ENCODE results near the gene HSD17B3. TPM values are rescaled to one million over a fixed set of nuclear protein-coding genes. Genes with fewer than 3 reads are reported as not detected.
"Not testable (repeated sequence)": the region's sequence is repeated elsewhere in the genome, so short reads cannot be mapped to it uniquely, and the experiment has no call there.

HSD17B3 gene
- total RNA-seq, 4 donors from 2014 or later, result 1.6 to 14.5 (median 2.0) TPM; not detected in 1

DNA sequence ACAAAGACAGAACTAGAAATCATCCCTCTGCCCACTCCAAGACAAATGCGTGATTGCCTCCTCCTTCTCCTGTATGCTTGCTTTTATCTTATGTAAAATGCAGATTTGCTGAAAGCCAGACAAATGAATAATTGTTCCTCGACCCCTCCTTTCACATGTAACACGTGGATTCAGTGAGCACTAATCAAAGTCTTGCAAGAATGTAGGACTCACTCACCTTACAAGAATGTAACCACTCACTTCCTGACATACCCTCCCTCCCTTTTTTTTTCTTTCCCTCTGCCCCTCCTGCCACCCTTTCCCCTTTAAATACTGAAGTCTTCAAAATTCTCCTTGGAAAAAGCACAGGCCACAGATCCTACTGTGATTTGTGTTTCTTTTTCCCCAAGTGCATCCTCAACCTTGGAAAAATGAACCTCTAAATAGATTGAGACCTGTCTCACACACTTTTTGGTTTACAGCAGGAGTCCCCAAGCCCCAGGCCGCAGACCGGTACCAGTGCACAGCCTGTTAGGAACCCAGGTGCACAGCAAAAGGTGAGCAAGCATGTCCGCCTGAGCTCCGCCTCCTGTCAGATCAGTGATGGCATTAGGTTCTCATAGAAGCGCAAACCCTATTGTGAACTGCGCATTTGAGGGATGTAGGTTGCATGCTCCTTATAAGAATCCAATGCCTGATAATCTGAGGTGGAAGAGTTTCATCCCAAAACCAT, 29.4 kb upstream of the HSD17B3 start:
- no peaks in the 10 kb centered on the region for H3K27me3 ChIP-seq
- no peak for DNase-seq
- no peaks in the 10 kb centered on the region for H3K9me3 ChIP-seq
- peaks cover 0 to 23% (median 0%) of the 10 kb centered on the region in 3 donors for H3K36me3 ChIP-seq
- no peak for TF ChIP-seq POLR2A (IDR thresholded peaks at IDR 0.05)
- no peak for TF ChIP-seq CTCF (IDR thresholded peaks at IDR 0.05)
- H3K4me3 ChIP-seq, result no peak overlapping the region
- no peaks in the 10 kb centered on the region for H3K4me1 ChIP-seq
- no peak overlapping the region for H3K27ac ChIP-seq

GRCh38 chr9:96327694-96328352, 25.8 kb upstream of the HSD17B3 start:
- TF ChIP-seq CTCF (IDR thresholded peaks at IDR 0.05), result peak; percentile 76 to 94 (median 89)
- TF ChIP-seq POLR2A (IDR thresholded peaks at IDR 0.05), result no peak
- no peaks in the 10 kb centered on the region for H3K4me1 ChIP-seq
- no peaks in the 10 kb centered on the region for H3K27me3 ChIP-seq
- no peak overlapping the region for H3K27ac ChIP-seq
- H3K9me3 ChIP-seq, result no peaks in the 10 kb centered on the region
- H3K36me3 ChIP-seq, result peaks cover 0 to 37% (median 0%) of the 10 kb centered on the region in 3 donors
- H3K4me3 ChIP-seq, result no peak overlapping the region
- peak in 2 of 3 donors; percentile 58 to 73 for DNase-seq

- Histone ChIP-seq H3K27ac (no peak overlapping the region), H3K27me3 (no peaks in the 10 kb centered on the region), H3K9me3 (no peaks in the 10 kb centered on the region), H3K36me3 (peaks cover 0 to 48% (median 0%) of the 10 kb centered on the region in 3 donors), H3K4me1 (no peaks in the 10 kb centered on the region), H3K4me3 (no peak overlapping the region)
- TF ChIP-seq CTCF (IDR thresholded peaks at IDR 0.05) (no peak), POLR2A (IDR thresholded peaks at IDR 0.05) (no peak)
- no peak for DNase-seq
Measured at GRCh38 chr9:96323169-96323568, 21.2 kb upstream of the HSD17B3 start.

DNA sequence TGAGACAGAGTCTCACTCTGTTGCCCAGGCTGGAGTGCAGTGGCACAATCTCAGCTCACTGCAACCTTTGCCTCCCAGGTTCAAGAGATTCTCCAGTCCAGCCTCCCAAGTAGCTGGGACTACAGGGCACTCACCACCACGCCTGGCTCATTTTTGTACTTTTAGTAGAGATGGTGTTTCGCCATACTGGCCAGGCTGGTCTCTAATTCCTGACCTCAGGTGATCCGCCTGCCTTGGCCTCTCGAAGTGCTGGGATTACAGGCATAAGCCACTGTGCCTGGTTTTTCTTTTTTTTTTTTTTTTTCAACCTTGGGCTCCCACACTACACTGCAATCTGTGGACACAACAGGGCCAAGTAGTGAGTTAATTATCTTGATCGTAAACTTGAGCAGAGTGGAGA, 20.8 kb upstream of the HSD17B3 start:
- H3K27ac ChIP-seq, H3K4me1 ChIP-seq, H3K4me3 ChIP-seq, H3K27me3 ChIP-seq, H3K9me3 ChIP-seq, DNase-seq: not testable (repeated sequence)
- peaks cover 0 to 48% (median 0%) of the 10 kb centered on the region in 3 donors for H3K36me3 ChIP-seq

DNA sequence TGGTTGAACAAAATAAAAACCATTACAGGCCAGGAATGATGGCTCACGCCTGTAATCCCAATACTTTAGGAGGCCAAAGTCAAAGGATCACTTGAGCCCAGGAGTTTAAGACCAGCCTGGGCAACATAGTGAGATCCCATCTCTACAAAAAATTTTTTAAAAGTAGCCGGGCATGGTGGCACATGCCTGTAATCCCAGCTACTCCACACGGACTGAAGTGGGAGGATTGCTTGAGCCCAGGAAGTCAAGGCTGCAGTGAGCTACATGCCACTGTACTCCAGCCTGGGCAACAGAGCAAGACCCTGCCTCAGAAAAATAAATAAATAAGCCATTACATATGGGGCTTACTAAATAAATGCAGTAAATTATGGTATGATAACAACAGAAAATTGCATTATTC, 20.2 kb upstream of the HSD17B3 start:
- not testable (repeated sequence) for H3K4me3 ChIP-seq, DNase-seq

DNA sequence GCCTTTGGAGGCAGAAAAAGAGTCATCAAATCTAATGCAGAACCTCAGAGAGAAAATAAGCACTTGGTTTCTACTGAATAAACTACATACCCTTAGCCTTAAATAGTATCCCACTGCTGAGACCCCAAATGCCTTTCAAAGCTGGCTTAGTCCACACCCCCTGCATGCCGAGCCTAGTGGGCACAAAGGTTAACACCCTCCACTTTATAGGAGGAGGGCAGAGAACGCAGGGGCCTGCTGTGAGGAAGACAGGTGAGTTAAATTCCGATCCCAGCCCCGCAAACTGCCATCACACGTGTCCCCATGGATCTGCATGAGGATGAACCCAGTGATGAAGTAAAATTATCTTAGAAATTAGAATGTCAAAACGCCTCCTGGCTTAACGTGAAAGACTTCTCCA, 19.5 kb upstream of the HSD17B3 start:
- Histone ChIP-seq H3K36me3 (peaks cover 0 to 43% (median 0%) of the 10 kb centered on the region in 3 donors), H3K27me3 (no peaks in the 10 kb centered on the region), H3K9me3 (no peaks in the 10 kb centered on the region), H3K4me3 (no peak overlapping the region), H3K4me1 (no peaks in the 10 kb centered on the region), H3K27ac (no peak overlapping the region)
- no peak for DNase-seq
- TF ChIP-seq CTCF (IDR thresholded peaks at IDR 0.05), result no peak
- no peak for TF ChIP-seq POLR2A (IDR thresholded peaks at IDR 0.05)

More for the DNA sequence above, 20.2 kb upstream of the HSD17B3 start:
- H3K27ac ChIP-seq, H3K4me1 ChIP-seq, H3K9me3 ChIP-seq, H3K27me3 ChIP-seq: not testable (repeated sequence)
- H3K36me3 ChIP-seq, result peaks cover 0 to 48% (median 0%) of the 10 kb centered on the region in 3 donors

Measured in Peyer's patch (tissue), 4 donors.